WTC11 (cell line): ENCODE measurements around the gene PIK3C2G. TPM values are rescaled to one million over a fixed set of nuclear protein-coding genes. Genes with fewer than 3 reads are reported as not detected.

ENCODE experiments used
- ATAC-seq: fragments of 200-7000 bp; cut with Tn5 transposase; 2 replicates; pipeline ENCODE4 v1.10.0; 2021; ENCODE audit warnings: mild to moderate bottlenecking, moderate library complexity
- CTCF ChIA-PET: fragments of 300-600 bp; sonication (Branson Sonifier 250); formaldehyde crosslinking; loops from one replicate; lab custom pipeline; 2021; ENCODE audit warnings: antibody characterized with exemption; lab: Charles Lee
- POLR2A ChIA-PET: fragments of 350-600 bp; sonication (Branson Sonifier 250); formaldehyde crosslinking; loops from one replicate; lab custom pipeline; 2021; ENCODE audit warnings: antibody characterized with exemption; lab: Charles Lee
- DNase-seq: peaks from one replicate; pipeline ENCODE4 v3.0.0; 2021; ENCODE audit warnings: low spot score
- H3K27ac Mint-ChIP-seq: 2 replicates; pipeline ENCODE4 v1.8.0; 2021; ENCODE audit warnings: mixed read lengths
- H3K27me3 Mint-ChIP-seq: 2 replicates; pipeline ENCODE4 v1.8.0; 2021; ENCODE audit warnings: low read depth, mild to moderate bottlenecking, moderate library complexity, mixed read lengths
- H3K36me3 Mint-ChIP-seq: 2 replicates; pipeline ENCODE4 v1.8.0; 2021; ENCODE audit warnings: mixed read lengths
- H3K4me1 Mint-ChIP-seq: 2 replicates; pipeline ENCODE4 v1.8.0; 2022; ENCODE audit warnings: mixed read lengths
- H3K4me3 Mint-ChIP-seq: 2 replicates; pipeline ENCODE4 v1.8.0; 2021; ENCODE audit warnings: mild to moderate bottlenecking, moderate library complexity, mixed read lengths
- H3K9me3 Mint-ChIP-seq: 2 replicates; pipeline ENCODE4 v1.8.0; 2021; ENCODE audit warnings: mixed read lengths
- AFF4 ChIP-seq: sonication (generic); formaldehyde crosslinking; IDR thresholded peaks from 2 replicates; pipeline ENCODE4 v1.8.1; 2023; ENCODE audit warnings: mild to moderate bottlenecking, missing genetic modification reagents, borderline replicate concordance
- AR ChIP-seq: fragments of 250-450 bp; sonication (Bioruptor Pico); IDR thresholded peaks from 2 replicates; pipeline ENCODE4 v1.9.0; 2021; ENCODE audit warnings: mild to moderate bottlenecking
- ARID4B ChIP-seq: sonication (generic); formaldehyde crosslinking; IDR thresholded peaks from 2 replicates; pipeline ENCODE4 v1.8.0; 2023; ENCODE audit warnings: missing genetic modification reagents, mild to moderate bottlenecking, borderline replicate concordance
- CREB1 ChIP-seq: sonication (generic); formaldehyde crosslinking; IDR thresholded peaks from 2 replicates; pipeline ENCODE4 v1.8.0; 2023; ENCODE audit warnings: mild to moderate bottlenecking, missing genetic modification reagents
- E2F5 ChIP-seq: sonication (generic); formaldehyde crosslinking; IDR thresholded peaks from 2 replicates; pipeline ENCODE4 v1.8.1; 2022; ENCODE audit warnings: mild to moderate bottlenecking, moderate library complexity, missing genetic modification reagents
- ESRRA ChIP-seq: sonication (generic); formaldehyde crosslinking; IDR thresholded peaks from 2 replicates; pipeline ENCODE4 v1.8.1; 2022; ENCODE audit warnings: mild to moderate bottlenecking, missing genetic modification reagents, borderline replicate concordance
- FOXK1 ChIP-seq: sonication (generic); formaldehyde crosslinking; IDR thresholded peaks from 2 replicates; pipeline ENCODE4 v1.8.0; 2022; ENCODE audit warnings: mild to moderate bottlenecking, moderate library complexity, missing genetic modification reagents
- GABPB1 ChIP-seq: sonication (generic); formaldehyde crosslinking; IDR thresholded peaks from 2 replicates; pipeline ENCODE4 v1.8.1; 2023; ENCODE audit warnings: mild to moderate bottlenecking, missing genetic modification reagents
- JUN ChIP-seq: sonication (generic); formaldehyde crosslinking; IDR thresholded peaks from 2 replicates; pipeline ENCODE4 v1.8.0; 2023; ENCODE audit warnings: mild to moderate bottlenecking, missing genetic modification reagents
- MXD4 ChIP-seq: fragments of 250-450 bp; sonication (Bioruptor Pico); IDR thresholded peaks from 2 replicates; pipeline ENCODE4 v1.8.0; 2021; ENCODE audit warnings: mild to moderate bottlenecking, moderate library complexity, borderline replicate concordance
- RELA ChIP-seq: sonication (generic); formaldehyde crosslinking; IDR thresholded peaks from 2 replicates; pipeline ENCODE4 v1.8.1; 2022; ENCODE audit warnings: missing genetic modification reagents, mild to moderate bottlenecking, borderline replicate concordance
- RORB ChIP-seq: fragments of 250-450 bp; sonication (Bioruptor Pico); IDR thresholded peaks from 2 replicates; pipeline ENCODE4 v1.9.0; 2021; ENCODE audit warnings: mild to moderate bottlenecking
- SMAD3 ChIP-seq: sonication (generic); formaldehyde crosslinking; IDR thresholded peaks from 2 replicates; pipeline ENCODE4 v1.8.0; 2022; ENCODE audit warnings: missing genetic modification reagents, mild to moderate bottlenecking, borderline replicate concordance
- SMAD4 ChIP-seq: sonication (generic); formaldehyde crosslinking; IDR thresholded peaks from 2 replicates; pipeline ENCODE4 v1.8.0; 2022; ENCODE audit warnings: mild to moderate bottlenecking, missing genetic modification reagents
- TP53 ChIP-seq: sonication (generic); formaldehyde crosslinking; IDR thresholded peaks from 2 replicates; pipeline ENCODE4 v1.8.1; 2023; ENCODE audit warnings: mild to moderate bottlenecking, missing genetic modification reagents
- ZNF512 ChIP-seq: sonication (generic); formaldehyde crosslinking; IDR thresholded peaks from 2 replicates; pipeline ENCODE4 v1.8.1; 2022; ENCODE audit warnings: missing genetic modification reagents, borderline replicate concordance
- total RNA-seq: library from RNA; stranded (reverse); gene quantifications from 3 replicates; pipeline ENCODE4 v1.2.3, GENCODE V29; 2021

PIK3C2G gene
- total RNA-seq, 1 experiment from 2014 or later: not detected

- no peak overlapping the region for H3K27ac Mint-ChIP-seq
- CTCF ChIA-PET: interaction anchor here (1.0 kb wide), 1 partner anchor 86 kb away, joined by 3 read pairs; no protein-coding TSS in a partner anchor
- no peaks in the 10 kb centered on the region for H3K36me3 Mint-ChIP-seq
- ATAC-seq (no peak), DNase-seq (no peak)
- TF ChIP-seq AFF4 (CRISPR knock-in tag): no peak
- TF ChIP-seq SMAD4 (CRISPR knock-in tag): no peak
- no peak for TF ChIP-seq ARID4B (CRISPR knock-in tag)
- TF ChIP-seq AR (CRISPR knock-in tag): no peak
- H3K27me3 Mint-ChIP-seq: no peaks in the 10 kb centered on the region
- H3K4me1 Mint-ChIP-seq: peaks cover 22% of the 10 kb centered on the region
- no peaks in the 10 kb centered on the region for H3K9me3 Mint-ChIP-seq
- POLR2A ChIA-PET: no interaction called here
- no peak overlapping the region for H3K4me3 Mint-ChIP-seq
These were observed 38.6 kb upstream of the PIK3C2G start for GRCh38 chr12:18222699-18223098.

- ATAC-seq (peak; percentile 82), DNase-seq (no peak)
- H3K36me3 Mint-ChIP-seq: no peaks in the 10 kb centered on the region
- TF ChIP-seq E2F5 (CRISPR knock-in tag) (no peak), TP53 (CRISPR knock-in tag) (no peak), ESRRA (CRISPR knock-in tag) (no peak), AFF4 (CRISPR knock-in tag) (no peak), RORB (no peak), CREB1 (CRISPR knock-in tag) (no peak), GABPB1 (CRISPR knock-in tag) (no peak), FOXK1 (CRISPR knock-in tag) (no peak), SMAD3 (CRISPR knock-in tag) (no peak), ZNF512 (CRISPR knock-in tag) (no peak), JUN (CRISPR knock-in tag) (no peak), MXD4 (CRISPR knock-in tag) (no peak), RELA (CRISPR knock-in tag) (no peak)
These were observed 36.6 kb upstream of the PIK3C2G start for GRCh38 chr12:18224745-18225144.

More at GRCh38 chr12:18224745-18225144, 36.6 kb upstream of the PIK3C2G start:
- POLR2A ChIA-PET: no interaction called here
- no peak overlapping the region for H3K27ac Mint-ChIP-seq
- H3K9me3 Mint-ChIP-seq: no peaks in the 10 kb centered on the region
- H3K4me1 Mint-ChIP-seq: peaks cover 14% of the 10 kb centered on the region
- CTCF ChIA-PET: interaction anchor here (0.5 to 1.4 kb wide), 6 partner anchors 22 to 789 kb away, joined by 3 to 16 read pairs (median 4); no protein-coding TSS in a partner anchor
- no peak overlapping the region for H3K4me3 Mint-ChIP-seq
- H3K27me3 Mint-ChIP-seq: no peaks in the 10 kb centered on the region
